H1 (cell line): ENCODE results near the gene DOLK. TPM values are rescaled to one million over a fixed set of nuclear protein-coding genes. Genes with fewer than 3 reads are reported as not detected.

Source experiments
- CTCF ChIA-PET: fragments of 300-600 bp; sonication (Branson Sonifier 250); formaldehyde crosslinking; loops from one replicate; lab custom pipeline; 2021; ENCODE audit not compliant: partially characterized antibody; lab: Charles Lee
- POLR2A ChIA-PET: fragments of 300-600 bp; sonication (Branson Sonifier 250); formaldehyde crosslinking; loops from one replicate; lab custom pipeline; 2021; ENCODE audit warnings: inconsistent platforms; ENCODE audit not compliant: partially characterized antibody; lab: Charles Lee
- DNase-seq, 2 experiments: peaks; one replicate each; pipeline versions ENCODE4 v3.0.0 to v3.0.0-alpha.2; 2010 to 2022; ENCODE audit warnings: low spot score in 2 of 2, low read depth in 1 of 2, mixed read lengths in 1 of 2
- FAIRE-seq: peaks from 2 replicates; lab custom pipeline; 2011; peaks lifted over from hg19 to GRCh38; lab: Jason Lieb, UNC
- H2AFZ ChIP-seq: 2 replicates; pipeline ENCODE4 v1.8.1; 2012; ENCODE audit warnings: low read length, inconsistent platforms
- H2AK5ac ChIP-seq: 2 replicates; pipeline ENCODE4 v1.6.1; 2013; ENCODE audit warnings: low read depth, low read length
- H2BK120ac ChIP-seq: replicated peaks from 2 replicates; pipeline ENCODE3; 2013; ENCODE audit warnings: low read depth, low read length, inconsistent platforms
- H2BK12ac ChIP-seq: 2 replicates; pipeline ENCODE4 v1.6.1; 2013; ENCODE audit warnings: low read depth, low read length
- H2BK15ac ChIP-seq: 2 replicates; pipeline ENCODE4 v1.6.1; 2013; ENCODE audit warnings: low read length
- H2BK20ac ChIP-seq: 2 replicates; pipeline ENCODE4 v1.6.1; 2013; ENCODE audit warnings: low read length
- H2BK5ac ChIP-seq: 2 replicates; pipeline ENCODE4 v1.6.1; 2013; ENCODE audit warnings: low read depth, low read length
- H3K14ac ChIP-seq: 2 replicates; pipeline ENCODE4 v1.6.1; 2013; ENCODE audit warnings: inconsistent platforms; ENCODE audit not compliant: insufficient read length
- H3K18ac ChIP-seq: 2 replicates; pipeline ENCODE4 v1.6.1; 2013; ENCODE audit warnings: low read length; ENCODE audit errors: extremely low read depth
- H3K23ac ChIP-seq: 2 replicates; pipeline ENCODE4 v1.6.1; 2013; ENCODE audit warnings: inconsistent platforms; ENCODE audit not compliant: insufficient read length
- H3K23me2 ChIP-seq: 2 replicates; pipeline ENCODE4 v1.6.1; 2013; ENCODE audit warnings: low read depth, low read length
- H3K27ac ChIP-seq: 2 replicates; pipeline ENCODE4 v1.6.1; 2011; ENCODE audit warnings: low read depth, low read length, inconsistent platforms
- H3K27me3 ChIP-seq, 4 experiments: replicated peaks in 1 of 4; 1 replicate in 1 of 4; 2 replicates in 3 of 4; pipeline versions ENCODE4 v1.6.1 to v1.8.1; 2011 to 2013; ENCODE audit warnings: low read length in 3 of 4, mild to moderate bottlenecking in 3 of 4, inconsistent platforms in 2 of 4, mixed read lengths in 2 of 4, moderate library complexity in 1 of 4; ENCODE audit not compliant: control insufficient read depth in 3 of 4, insufficient read depth in 3 of 4; ENCODE audit errors: extremely low read depth in 1 of 4
- H3K36me3 ChIP-seq, 4 experiments: 2 replicates each; pipeline versions ENCODE4 v1.6.1 to v1.8.1; 2011 to 2013; ENCODE audit warnings: mild to moderate bottlenecking in 4 of 4, low read length in 3 of 4, moderate library complexity in 2 of 4, control low read depth in 1 of 4, inconsistent platforms in 1 of 4; ENCODE audit not compliant: insufficient read depth in 4 of 4, control insufficient read depth in 2 of 4
- H3K4ac ChIP-seq: replicated peaks from 2 replicates; pipeline ENCODE3; 2013; ENCODE audit warnings: low read length, low read depth, mixed read lengths, inconsistent platforms; ENCODE audit not compliant: insufficient read length
- H3K4me1 ChIP-seq, 4 experiments: replicated peaks in 1 of 4; 1 replicate in 1 of 4; 2 replicates in 3 of 4; pipeline versions ENCODE4 v1.6.1 to v1.8.1; 2011 to 2013; ENCODE audit warnings: low read length in 3 of 4, inconsistent platforms in 2 of 4, mixed read lengths in 1 of 4; ENCODE audit not compliant: insufficient read depth in 4 of 4, control insufficient read depth in 3 of 4
- H3K4me2 ChIP-seq, 2 experiments: 2 replicates each; pipeline versions ENCODE4 v1.6.1 to v1.8.1; 2011 to 2013; ENCODE audit warnings: low read depth in 2 of 2, low read length in 2 of 2, control low read depth in 1 of 2, inconsistent platforms in 1 of 2, mild to moderate bottlenecking in 1 of 2; ENCODE audit not compliant: insufficient read depth in 1 of 2
- H3K4me3 ChIP-seq, 4 experiments: fragments of 200-600, 300-600 bp in 1 of 4; sonication (generic), shearing (Covaris generic), sonication (Bioruptor Twin) in 1 of 4; 2 replicates each; pipeline versions ENCODE4 v1.5.1 to v1.8.1; 2011 to 2016; ENCODE audit warnings: low read length in 4 of 4, low read depth in 3 of 4, control low read depth in 2 of 4, inconsistent platforms in 2 of 4, mild to moderate bottlenecking in 2 of 4, mixed read lengths in 1 of 4, moderate library complexity in 1 of 4; ENCODE audit not compliant: insufficient read depth in 2 of 4; ENCODE audit errors: extremely low read depth in 1 of 4
- H3K56ac ChIP-seq: replicated peaks from 2 replicates; pipeline ENCODE3; 2013; ENCODE audit warnings: low read depth, mild to moderate bottlenecking, mixed read lengths, low read length, inconsistent platforms; ENCODE audit not compliant: insufficient read length
- H3K79me1 ChIP-seq: 2 replicates; pipeline ENCODE4 v1.6.1; 2013; ENCODE audit warnings: low read depth, low read length, control low read depth
- H3K79me2 ChIP-seq, 2 experiments: 2 replicates each; pipeline versions ENCODE4 v1.6.1 to v1.8.1; 2012 to 2013; ENCODE audit warnings: low read length in 2 of 2, mild to moderate bottlenecking in 2 of 2, inconsistent platforms in 1 of 2; ENCODE audit not compliant: insufficient read depth in 2 of 2, control insufficient read depth in 1 of 2
- H3K9ac ChIP-seq, 4 experiments: replicated peaks in 1 of 4; 1 replicate in 1 of 4; 2 replicates in 3 of 4; pipeline versions ENCODE4 v1.6.1 to v1.8.1; 2011 to 2013; ENCODE audit warnings: low read depth in 3 of 4, low read length in 3 of 4, control low read depth in 2 of 4, mild to moderate bottlenecking in 2 of 4, moderate library complexity in 2 of 4, inconsistent platforms in 1 of 4; ENCODE audit errors: extremely low read depth in 1 of 4
- H3K9me3 ChIP-seq, 2 experiments: 2 replicates each; pipeline versions ENCODE4 v1.6.1 to v1.8.1; 2012 to 2013; ENCODE audit warnings: mild to moderate bottlenecking in 2 of 2, moderate library complexity in 2 of 2, control low read depth in 1 of 2, inconsistent platforms in 1 of 2, low read depth in 1 of 2, low read length in 1 of 2, mixed read lengths in 1 of 2; ENCODE audit not compliant: insufficient read depth in 2 of 2
- H4K20me1 ChIP-seq, 2 experiments: replicated peaks in 1 of 2; 2 replicates each; pipeline versions ENCODE3 to v1.8.1; 2011 to 2013; ENCODE audit warnings: inconsistent platforms in 2 of 2, low read length in 2 of 2, mild to moderate bottlenecking in 1 of 2; ENCODE audit not compliant: insufficient read depth in 2 of 2, control insufficient read depth in 1 of 2
- H4K5ac ChIP-seq: 2 replicates; pipeline ENCODE4 v1.6.1; 2013; ENCODE audit warnings: low read length, low read depth, mixed read lengths, inconsistent platforms; ENCODE audit not compliant: insufficient read length
- H4K8ac ChIP-seq: 2 replicates; pipeline ENCODE4 v1.8.0; 2013; ENCODE audit warnings: mild to moderate bottlenecking, moderate library complexity, low read length, inconsistent platforms; ENCODE audit not compliant: insufficient read depth; ENCODE audit errors: extremely low read depth
- H4K91ac ChIP-seq: replicated peaks from 2 replicates; pipeline ENCODE3; 2013; ENCODE audit warnings: low read length, mixed read lengths, inconsistent platforms; ENCODE audit not compliant: insufficient read length
- CBX8 ChIP-seq: fragments of 300-800, 300-1000 bp; sonication (generic); IDR thresholded peaks from 2 replicates; pipeline ENCODE4 v1.7.1; 2016; ENCODE audit warnings: low read depth, low read length, borderline replicate concordance
- CEBPB ChIP-seq: IDR thresholded peaks from 2 replicates; pipeline ENCODE4 v1.6.1; 2012; ENCODE audit warnings: low read depth, low read length
- GABPA ChIP-seq: IDR thresholded peaks from 2 replicates; pipeline ENCODE4 v1.6.1; 2011; ENCODE audit warnings: mild to moderate bottlenecking, low read length, moderate library complexity, borderline replicate concordance; ENCODE audit not compliant: insufficient read depth
- RAD21 ChIP-seq, 2 experiments: IDR thresholded peaks in 1 of 2; conservative IDR thresholded peaks in 1 of 2; 2 replicates each; pipeline ENCODE4 v1.6.1; 2011; ENCODE audit warnings: low read depth in 2 of 2, low read length in 2 of 2, improper control_type of control experiment in 1 of 2, inconsistent platforms in 1 of 2, mild to moderate bottlenecking in 1 of 2, moderate library complexity in 1 of 2
- SP4 ChIP-seq: IDR thresholded peaks from 2 replicates; pipeline ENCODE4 v1.6.1; 2012; ENCODE audit warnings: low read length, inconsistent platforms
- SUZ12 ChIP-seq: fragments of 200-600 bp; sonication (generic); IDR thresholded peaks from 2 replicates; pipeline ENCODE4 v1.6.1; 2012; ENCODE audit warnings: mild to moderate bottlenecking, inconsistent platforms, low read length, moderate library complexity, mixed read lengths
- ZNF274 ChIP-seq: IDR thresholded peaks from 2 replicates; pipeline ENCODE4 v1.7.0; 2012; ENCODE audit warnings: low read length, borderline replicate concordance; ENCODE audit errors: extremely low read depth
- WGBS, 2 experiments: shearing (Covaris generic) in 1 of 2; methylation state at CpG; one replicate each; pipeline versions ENCODE4 v1.1.6 to v1.1.7; 2013 to 2015; ENCODE audit warnings: low lambda C conversion rate in 2 of 2, mixed read lengths in 2 of 2, inconsistent platforms in 1 of 2, low coverage in 1 of 2, missing lambda C conversion rate in 1 of 2; ENCODE audit not compliant: insufficient replicate concordance in 2 of 2, insufficient coverage in 1 of 2, insufficient read length in 1 of 2; ENCODE audit errors: extremely low coverage in 1 of 2, missing lambda C conversion rate in 1 of 2; 5-methylcytosine and 5-hydroxymethylcytosine counted together
- polyA plus RNA-seq, 7 experiments: library from polyadenylated mRNA; depleted of rRNA in 3 of 7; stranded (reverse) in 5 of 7; unstranded in 2 of 7; fragments of >200 nt in 5 of 7; fragments of 200-250 nt in 2 of 7; gene quantifications; 1 replicate in 5 of 7; 2 replicates in 1 of 7; 4 replicates in 1 of 7; pipeline versions ENCODE4 v1.2.1 to v1.2.3, GENCODE V29; 2011 to 2013; ENCODE audit warnings: missing spikeins in 2 of 7, mixed read lengths in 2 of 7
- total RNA-seq: library from RNA; stranded (reverse); fragmentation: NEBNext Ultra II Directional; extraction: Animal tissue kit (Norgen Biotek cat#: 25700); gene quantifications from 2 replicates; pipeline ENCODE4 v1.2.1, GENCODE V29; 2021
- TF ChIP-seq, protein P1 (sequence below), 3 experiments: IDR thresholded peaks; 1 replicate in 2 of 3; 2 replicates in 1 of 3; pipeline versions ENCODE4 v1.5.1 to v1.6.1; 2011; ENCODE audit warnings: low read length in 3 of 3, mild to moderate bottlenecking in 3 of 3, inconsistent platforms in 2 of 3, low read depth in 1 of 3, moderate library complexity in 1 of 3; ENCODE audit not compliant: insufficient read depth in 1 of 3; ENCODE audit errors: control extremely low read depth in 1 of 3

The DOLK gene
- total and polyA plus RNA-seq, 2 of the 8 experiments (the other 6 are each of a cell fraction or from before 2014, with no cell fraction given) = 17.2 to 44.3 TPM

DNA sequence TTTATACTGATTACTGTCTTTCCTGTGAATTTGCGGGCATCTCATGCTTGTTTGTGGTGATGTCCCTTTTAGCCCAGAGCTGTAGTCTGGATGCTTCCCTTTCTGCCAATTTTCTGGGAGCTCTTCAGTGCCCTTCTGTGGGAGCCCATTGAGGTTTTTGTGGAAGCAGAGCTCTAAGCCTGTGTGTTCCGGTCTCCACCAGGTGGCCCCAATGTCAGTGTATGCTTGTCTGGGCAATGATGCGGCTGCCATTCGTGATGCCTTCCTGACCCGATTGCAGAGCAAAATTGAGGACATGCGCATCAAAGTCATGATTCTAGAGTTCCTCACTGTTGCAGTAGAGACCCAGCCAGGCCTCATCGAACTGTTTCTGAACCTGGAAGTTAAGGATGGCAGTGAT lies 45.6 kb upstream of the DOLK start:
- Histone ChIP-seq H3K18ac (no peak overlapping the region), H3K23me2 (no peaks in the 10 kb centered on the region), H3K4ac (no peak overlapping the region), H3K4me1 (no peaks in the 10 kb centered on the region), H3K9me3 (no peaks in the 10 kb centered on the region), H3K4me2 (no peak overlapping the region), H2AFZ (no peak overlapping the region), H3K27me3 (no peaks in the 10 kb centered on the region), H3K14ac (no peak overlapping the region), H2BK20ac (no peak overlapping the region), H2AK5ac (no peak overlapping the region), H2BK15ac (no peak overlapping the region), H4K8ac (no peak overlapping the region), H3K79me2 (no peaks in the 10 kb centered on the region), H3K27ac (no peak overlapping the region), H3K79me1 (no peaks in the 10 kb centered on the region), H3K36me3 (peaks cover 31 to 74% (median 65%) of the 10 kb centered on the region in 4 experiments), H3K56ac (no peak overlapping the region), H3K23ac (no peak overlapping the region), H4K91ac (no peak overlapping the region), H2BK5ac (no peak overlapping the region), H2BK120ac (no peak overlapping the region), H3K9ac (no peak overlapping the region), H4K20me1 (peaks cover 0 to 1% of the 10 kb centered on the region in 2 experiments), H3K4me3 (no peak overlapping the region), H2BK12ac (no peak overlapping the region), H4K5ac (no peak overlapping the region)
- POLR2A ChIA-PET = interaction anchor here (1.0 to 2.0 kb wide), 4 partner anchors 8 to 15 kb away, joined by 3 to 5 read pairs (median 4); no protein-coding TSS in a partner anchor
- peak; percentile 55 for FAIRE-seq
- WGBS, 2 experiments = 94% methylated on average over 7 of the region's 7 CpGs; no CpG with 5 or more reads in 1 of the 2 experiments
- no peak for DNase-seq
- CTCF ChIA-PET = interaction anchor here (0.8 to 7.4 kb wide), 12 partner anchors 8 to 367 kb away, joined by 3 to 67 read pairs (median 4); no protein-coding TSS in a partner anchor
- peak in 1 of 2 experiments; percentile 43; a peak in 2 of 4 replicates for TF ChIP-seq RAD21 (IDR thresholded peaks at IDR 0.05 in 1 of 2, conservative IDR thresholded peaks at IDR 0.05 in 1 of 2; ENCODE audit: low read depth in 2 of 2, low read length in 2 of 2)
- TF ChIP-seq CBX8 = no peak
- TF ChIP-seq, protein P1, sequence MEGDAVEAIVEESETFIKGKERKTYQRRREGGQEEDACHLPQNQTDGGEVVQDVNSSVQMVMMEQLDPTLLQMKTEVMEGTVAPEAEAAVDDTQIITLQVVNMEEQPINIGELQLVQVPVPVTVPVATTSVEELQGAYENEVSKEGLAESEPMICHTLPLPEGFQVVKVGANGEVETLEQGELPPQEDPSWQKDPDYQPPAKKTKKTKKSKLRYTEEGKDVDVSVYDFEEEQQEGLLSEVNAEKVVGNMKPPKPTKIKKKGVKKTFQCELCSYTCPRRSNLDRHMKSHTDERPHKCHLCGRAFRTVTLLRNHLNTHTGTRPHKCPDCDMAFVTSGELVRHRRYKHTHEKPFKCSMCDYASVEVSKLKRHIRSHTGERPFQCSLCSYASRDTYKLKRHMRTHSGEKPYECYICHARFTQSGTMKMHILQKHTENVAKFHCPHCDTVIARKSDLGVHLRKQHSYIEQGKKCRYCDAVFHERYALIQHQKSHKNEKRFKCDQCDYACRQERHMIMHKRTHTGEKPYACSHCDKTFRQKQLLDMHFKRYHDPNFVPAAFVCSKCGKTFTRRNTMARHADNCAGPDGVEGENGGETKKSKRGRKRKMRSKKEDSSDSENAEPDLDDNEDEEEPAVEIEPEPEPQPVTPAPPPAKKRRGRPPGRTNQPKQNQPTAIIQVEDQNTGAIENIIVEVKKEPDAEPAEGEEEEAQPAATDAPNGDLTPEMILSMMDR (IDR thresholded peaks at IDR 0.05; ENCODE audit: control extremely low read depth in 1 of 3, insufficient read depth in 1 of 3, low read depth in 1 of 3, low read length in 3 of 3) = peak; percentile 29 to 50 (median 37); a peak in 2 of 4 replicates
- no peak for TF ChIP-seq GABPA
- TF ChIP-seq ZNF274 = no peak
- no peak for TF ChIP-seq SP4
- no peak for TF ChIP-seq CEBPB
- no peak for TF ChIP-seq SUZ12
